Astrocyte (in vitro differentiated cells and primary cell): ENCODE data around the gene NUTM1. TPM values are rescaled to one million over a fixed set of nuclear protein-coding genes. Genes with fewer than 3 reads are reported as not detected.
"Not testable (repeated sequence)": the region's sequence is repeated elsewhere in the genome, so short reads cannot be mapped to it uniquely, and the experiment has no call there.

Experiments
- DNase-seq: peaks from one replicate; pipeline ENCODE4 v3.0.0-alpha.2; 2010; ENCODE audit warnings: low read depth
- FAIRE-seq: peaks from 2 replicates; lab custom pipeline; 2011; peaks lifted over from hg19 to GRCh38; lab: Jason Lieb, UNC
- H2AFZ ChIP-seq: 2 replicates; pipeline ENCODE4 v1.6.0; 2012; ENCODE audit warnings: low read depth, low read length, inconsistent platforms
- H3K27ac ChIP-seq: 2 replicates; pipeline ENCODE4 v1.5.1; 2011; ENCODE audit warnings: low read depth, low read length, inconsistent platforms
- H3K27me3 ChIP-seq: 2 replicates; pipeline ENCODE4 v1.6.0; 2011; ENCODE audit warnings: low read length, inconsistent platforms; ENCODE audit not compliant: insufficient read depth
- H3K36me3 ChIP-seq: 2 replicates; pipeline ENCODE4 v1.5.1; 2011; ENCODE audit warnings: low read length, inconsistent platforms; ENCODE audit not compliant: insufficient read depth
- H3K4me1 ChIP-seq: 2 replicates; pipeline ENCODE4 v1.5.1; 2011; ENCODE audit warnings: low read length, inconsistent platforms; ENCODE audit not compliant: insufficient read depth
- H3K4me2 ChIP-seq: 2 replicates; pipeline ENCODE4 v1.6.0; 2012; ENCODE audit warnings: low read length, inconsistent platforms
- H3K4me3 ChIP-seq: 2 replicates; pipeline ENCODE4 v1.5.1; 2011; ENCODE audit warnings: low read depth, mild to moderate bottlenecking, low read length, inconsistent platforms; ENCODE audit not compliant: insufficient read depth
- H3K79me2 ChIP-seq: 2 replicates; pipeline ENCODE4 v1.6.0; 2012; ENCODE audit warnings: mild to moderate bottlenecking, low read length, inconsistent platforms; ENCODE audit not compliant: insufficient read depth
- H3K9ac ChIP-seq: 2 replicates; pipeline ENCODE4 v1.6.0; 2012; ENCODE audit warnings: mild to moderate bottlenecking, low read length, inconsistent platforms
- H3K9me3 ChIP-seq: 2 replicates; pipeline ENCODE4 v1.5.1; 2012; ENCODE audit warnings: low read depth, mild to moderate bottlenecking, low read length, inconsistent platforms; ENCODE audit not compliant: insufficient read depth
- H4K20me1 ChIP-seq: 2 replicates; pipeline ENCODE4 v1.6.0; 2012; ENCODE audit warnings: low read length, inconsistent platforms; ENCODE audit not compliant: insufficient read depth
- H3K27ac Mint-ChIP-seq: one replicate; pipeline ENCODE4 v1.8.0; 2021; ENCODE audit warnings: mild to moderate bottlenecking, mixed read lengths; ENCODE audit not compliant: unreplicated experiment
- H3K27me3 Mint-ChIP-seq: one replicate; pipeline ENCODE4 v1.8.0; 2021; ENCODE audit warnings: low read depth, mixed read lengths; ENCODE audit not compliant: unreplicated experiment
- H3K36me3 Mint-ChIP-seq: one replicate; pipeline ENCODE4 v1.8.0; 2021; ENCODE audit warnings: low read depth, mixed read lengths; ENCODE audit not compliant: unreplicated experiment
- H3K4me1 Mint-ChIP-seq: one replicate; pipeline ENCODE4 v1.8.0; 2021; ENCODE audit warnings: low read depth, mixed read lengths; ENCODE audit not compliant: unreplicated experiment
- H3K4me3 Mint-ChIP-seq: one replicate; pipeline ENCODE4 v1.8.0; 2021; ENCODE audit warnings: mild to moderate bottlenecking, moderate library complexity, mixed read lengths; ENCODE audit not compliant: unreplicated experiment
- H3K9me3 Mint-ChIP-seq: one replicate; pipeline ENCODE4 v1.8.0; 2021; ENCODE audit warnings: mild to moderate bottlenecking, mixed read lengths; ENCODE audit not compliant: unreplicated experiment
- CTCF ChIP-seq: IDR thresholded peaks from 2 replicates; pipeline ENCODE4 v1.5.1; 2011; ENCODE audit warnings: low read depth, mild to moderate bottlenecking, inconsistent platforms, low read length, moderate library complexity; ENCODE audit not compliant: insufficient read depth
- EZH2 ChIP-seq: IDR thresholded peaks from 2 replicates; pipeline ENCODE4 v1.6.1; 2012; ENCODE audit warnings: mild to moderate bottlenecking, low read length, inconsistent platforms; ENCODE audit not compliant: insufficient read depth
- total RNA-seq: library from RNA; stranded (reverse); gene quantifications from 2 replicates; pipeline ENCODE4 v1.2.1, GENCODE V29; 2021

NUTM1 gene
- total RNA-seq, 1 donor from 2014 or later, result not detected

GRCh38 chr15:34376856-34377255 lies 33.7 kb downstream of the NUTM1 start:
- no peaks in the 10 kb centered on the region for H3K9me3 ChIP-seq
- no peak for FAIRE-seq
- no peaks in the 10 kb centered on the region for H3K4me1 ChIP-seq
- TF ChIP-seq EZH2, result no peak
- no peak for TF ChIP-seq CTCF
- H3K4me3 ChIP-seq, result no peak overlapping the region
- Mint-ChIP-seq H3K27ac (no peak overlapping the region), H3K4me3 (no peak overlapping the region), H3K36me3 (peaks cover 8% of the 10 kb centered on the region), H3K27me3 (no peaks in the 10 kb centered on the region), H3K4me1 (no peaks in the 10 kb centered on the region), H3K9me3 (peaks cover 5% of the 10 kb centered on the region)
- no peak overlapping the region for H3K9ac ChIP-seq
- H3K4me2 ChIP-seq, result no peak overlapping the region
- H3K27ac ChIP-seq, result no peak overlapping the region
- no peaks in the 10 kb centered on the region for H4K20me1 ChIP-seq
- no peaks in the 10 kb centered on the region for H3K79me2 ChIP-seq
- no peaks in the 10 kb centered on the region for H3K36me3 ChIP-seq
- H3K27me3 ChIP-seq, result no peaks in the 10 kb centered on the region
- no peak overlapping the region for H2AFZ ChIP-seq
- no peak for DNase-seq

GRCh38 chr15:34380491-34380890 lies 37.4 kb downstream of the NUTM1 start:
- H3K4me1 Mint-ChIP-seq, H3K4me2 ChIP-seq, H3K36me3 ChIP-seq, H3K9ac ChIP-seq, H3K79me2 ChIP-seq, H3K9me3 Mint-ChIP-seq, H2AFZ ChIP-seq, H3K4me3 ChIP-seq, H3K27me3 Mint-ChIP-seq, H4K20me1 ChIP-seq, H3K4me3 Mint-ChIP-seq, H3K4me1 ChIP-seq, H3K27me3 ChIP-seq, DNase-seq, H3K36me3 Mint-ChIP-seq, H3K27ac Mint-ChIP-seq, FAIRE-seq, H3K27ac ChIP-seq, H3K9me3 ChIP-seq: not testable (repeated sequence)

- not testable (repeated sequence) for H3K9ac ChIP-seq
Measured at GRCh38 chr15:34381829-34382521, 38.9 kb downstream of the NUTM1 start.

GRCh38 chr15:34389594-34390086 lies 46.5 kb downstream of the NUTM1 start:
- H3K79me2 ChIP-seq, H3K27ac ChIP-seq, H3K4me1 ChIP-seq, H3K4me1 Mint-ChIP-seq, H3K27me3 ChIP-seq, H3K4me3 ChIP-seq, H2AFZ ChIP-seq, H3K4me3 Mint-ChIP-seq, H3K27ac Mint-ChIP-seq, FAIRE-seq, H3K27me3 Mint-ChIP-seq, H3K36me3 Mint-ChIP-seq, H4K20me1 ChIP-seq, H3K36me3 ChIP-seq, H3K9me3 Mint-ChIP-seq, H3K4me2 ChIP-seq, H3K9me3 ChIP-seq, H3K9ac ChIP-seq, DNase-seq: not testable (repeated sequence)

More at GRCh38 chr15:34381829-34382521, 38.9 kb downstream of the NUTM1 start:
- H3K27ac ChIP-seq, DNase-seq, H3K27me3 ChIP-seq, H3K9me3 Mint-ChIP-seq, H3K79me2 ChIP-seq, H3K4me2 ChIP-seq, H3K4me3 ChIP-seq, H4K20me1 ChIP-seq, H3K27me3 Mint-ChIP-seq, H3K4me3 Mint-ChIP-seq, H3K36me3 ChIP-seq, H2AFZ ChIP-seq, FAIRE-seq, H3K27ac Mint-ChIP-seq, H3K4me1 Mint-ChIP-seq, H3K4me1 ChIP-seq, H3K36me3 Mint-ChIP-seq, H3K9me3 ChIP-seq: not testable (repeated sequence)

GRCh38 chr15:34392981-34393380 lies 49.9 kb downstream of the NUTM1 start:
- not testable (repeated sequence) for H3K4me3 ChIP-seq, FAIRE-seq, H3K9me3 Mint-ChIP-seq, H3K4me1 Mint-ChIP-seq, H3K4me3 Mint-ChIP-seq, DNase-seq, H3K27me3 Mint-ChIP-seq, H3K27me3 ChIP-seq, H3K27ac ChIP-seq, H3K9ac ChIP-seq, H3K79me2 ChIP-seq, H4K20me1 ChIP-seq, H3K4me2 ChIP-seq, H3K36me3 ChIP-seq, H3K36me3 Mint-ChIP-seq, H3K4me1 ChIP-seq, H3K27ac Mint-ChIP-seq, H2AFZ ChIP-seq, H3K9me3 ChIP-seq
